ENCODE results near the gene TIGD1. TPM values are rescaled to one million over a fixed set of nuclear protein-coding genes. Genes with fewer than 3 reads are reported as not detected.

Gene TIGD1
- total and polyA plus RNA-seq, 2 experiments from 2014 or later: 7.6 to 9.3 TPM

- no peak for TF ChIP-seq ZNF462 (CRISPR knock-in tag; IDR thresholded peaks at IDR 0.05)
These were observed 33.9 kb upstream of the TIGD1 start (continued) for GRCh38 chr2:232584238-232584637.

GRCh38 chr2:232581725-232582124 lies 31.4 kb upstream of the TIGD1 start:
- no peak overlapping the region for H2AFZ ChIP-seq
- H4K20me1 ChIP-seq (replicated peaks; ENCODE audit: insufficient read depth): peaks cover 8% of the 10 kb centered on the region
- Mint-ChIP-seq H3K9me3 (no peaks in the 10 kb centered on the region), H3K36me3 (ENCODE audit: low read depth) (peaks cover 16% of the 10 kb centered on the region), H3K4me3 (no peak overlapping the region), H3K27me3 (ENCODE audit: insufficient read depth, low read depth, poor library complexity) (no peaks in the 10 kb centered on the region), H3K27ac (no peak overlapping the region), H3K4me1 (peaks cover 2% of the 10 kb centered on the region; the same call in 1 of the 3 replicates)
- H3K36me3 ChIP-seq (ENCODE audit: insufficient read depth): no peaks in the 10 kb centered on the region
- no peak for DNase-seq (ENCODE audit: low spot score)
- H3K27ac ChIP-seq (ENCODE audit: low read depth): no peak overlapping the region
- H3F3A ChIP-seq (replicated peaks; ENCODE audit: low read depth): no peaks in the 10 kb centered on the region
- no peak overlapping the region for H3K4me3 ChIP-seq
- no peaks in the 10 kb centered on the region for H3K27me3 ChIP-seq (ENCODE audit: insufficient read depth)
- TF ChIP-seq JUNB (IDR thresholded peaks at IDR 0.05; ENCODE audit: unreplicated experiment) (no peak), ZNF114 (CRISPR knock-in tag; IDR thresholded peaks at IDR 0.05) (no peak), CTCF (conservative IDR thresholded peaks at IDR 0.05; ENCODE audit: low read depth in 2 of 2) (no peak), CREB1 (CRISPR knock-in tag; IDR thresholded peaks at IDR 0.05; ENCODE audit: low read depth) (no peak), ZNF331 (CRISPR knock-in tag; IDR thresholded peaks at IDR 0.05; ENCODE audit: low read depth) (no peak), NANOG (IDR thresholded peaks at IDR 0.05; ENCODE audit: borderline replicate concordance) (no peak), STAT1 (IDR thresholded peaks at IDR 0.05; ENCODE audit: unreplicated experiment) (no peak), EZH2phosphoT487 (IDR thresholded peaks at IDR 0.05; ENCODE audit: unreplicated experiment) (no peak)
- no peaks in the 10 kb centered on the region for H3K9me2 ChIP-seq (ENCODE audit: insufficient read depth)
- H3K4me1 ChIP-seq (ENCODE audit: insufficient read depth): no peaks in the 10 kb centered on the region
- no peak overlapping the region for H3K4me2 ChIP-seq
- no peaks in the 10 kb centered on the region for H3K79me2 ChIP-seq (replicated peaks; ENCODE audit: insufficient read depth)
- ATAC-seq: no peak

All from GM23338 (cell line).